IMR-90 (cell line): Measurements from ENCODE around the gene SH3GLB2.

ENCODE experiments used
- CEBPB ChIP-seq: IDR thresholded peaks from 2 replicates; pipeline ENCODE4 v1.6.1; 2012; ENCODE audit warnings: low read depth, low read length, improper control_type of control experiment
- FOS ChIP-seq: fragments of 150-350 bp; IDR thresholded peaks from 2 replicates; pipeline ENCODE4 v1.6.1; 2016; ENCODE audit warnings: low read depth, low read length
- MXI1 ChIP-seq: IDR thresholded peaks from 2 replicates; pipeline ENCODE4 v1.6.1; 2012; ENCODE audit warnings: low read depth, mild to moderate bottlenecking, low read length, moderate library complexity, borderline replicate concordance
- NFE2L2 ChIP-seq: fragments of 150-350 bp; IDR thresholded peaks from 2 replicates; pipeline ENCODE4 v1.6.1; 2016; ENCODE audit warnings: low read depth, mild to moderate bottlenecking, low read length
- POLR2A ChIP-seq: IDR thresholded peaks from 2 replicates; pipeline ENCODE4 v1.6.1; 2012; ENCODE audit warnings: mild to moderate bottlenecking, low read depth, low read length
- TF ChIP-seq, protein P1 (sequence below): conservative IDR thresholded peaks from 2 replicates; pipeline ENCODE4 v1.5.1; 2012; ENCODE audit warnings: mild to moderate bottlenecking, low read depth, low read length, improper control_type of control experiment
- TF ChIP-seq, protein P2 (sequence below): fragments of 150-350 bp; IDR thresholded peaks from 2 replicates; pipeline ENCODE4 v1.6.1; 2017; ENCODE audit warnings: mild to moderate bottlenecking, antibody characterized with exemption, low read length, low read depth

DNA sequence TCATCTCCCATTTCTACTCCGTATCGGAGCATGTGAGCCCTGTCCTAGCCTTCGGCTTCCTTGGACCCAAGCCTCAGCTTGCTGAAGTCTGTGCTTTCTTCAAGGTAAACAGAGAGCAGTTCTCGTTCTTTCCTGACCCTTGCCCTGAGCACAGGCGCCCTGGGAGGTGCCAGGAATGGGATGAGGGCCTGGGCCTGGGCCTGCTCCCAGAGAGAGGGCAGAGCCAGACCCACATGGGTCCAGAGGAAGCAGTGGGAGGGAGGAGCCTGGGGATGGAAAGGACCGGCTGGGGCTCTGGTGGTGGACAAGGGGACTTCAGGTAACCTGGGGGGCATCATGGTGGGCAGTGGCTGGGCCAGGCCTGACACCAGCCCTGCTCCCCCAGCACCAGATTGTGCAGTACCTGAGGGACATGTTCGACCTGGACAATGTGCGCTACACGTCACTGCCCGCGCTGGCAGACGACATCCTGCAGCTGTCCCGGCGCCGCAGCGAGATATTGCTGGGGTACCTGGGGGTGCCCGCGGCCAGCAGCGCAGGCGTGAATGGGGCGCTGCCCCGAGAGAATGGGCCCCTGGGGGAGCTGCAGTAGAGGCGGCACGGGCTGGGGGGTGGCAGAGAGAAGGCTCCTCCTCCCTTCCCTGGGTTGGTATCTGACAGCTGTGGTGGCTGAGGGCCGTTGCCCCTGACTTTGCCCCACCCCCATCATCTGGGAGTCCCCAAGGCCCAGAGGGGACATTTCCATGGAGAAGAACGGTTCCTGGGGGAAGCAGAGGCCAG is 41.9 kb upstream of the SH3GLB2 start:
- TF ChIP-seq, protein P1, sequence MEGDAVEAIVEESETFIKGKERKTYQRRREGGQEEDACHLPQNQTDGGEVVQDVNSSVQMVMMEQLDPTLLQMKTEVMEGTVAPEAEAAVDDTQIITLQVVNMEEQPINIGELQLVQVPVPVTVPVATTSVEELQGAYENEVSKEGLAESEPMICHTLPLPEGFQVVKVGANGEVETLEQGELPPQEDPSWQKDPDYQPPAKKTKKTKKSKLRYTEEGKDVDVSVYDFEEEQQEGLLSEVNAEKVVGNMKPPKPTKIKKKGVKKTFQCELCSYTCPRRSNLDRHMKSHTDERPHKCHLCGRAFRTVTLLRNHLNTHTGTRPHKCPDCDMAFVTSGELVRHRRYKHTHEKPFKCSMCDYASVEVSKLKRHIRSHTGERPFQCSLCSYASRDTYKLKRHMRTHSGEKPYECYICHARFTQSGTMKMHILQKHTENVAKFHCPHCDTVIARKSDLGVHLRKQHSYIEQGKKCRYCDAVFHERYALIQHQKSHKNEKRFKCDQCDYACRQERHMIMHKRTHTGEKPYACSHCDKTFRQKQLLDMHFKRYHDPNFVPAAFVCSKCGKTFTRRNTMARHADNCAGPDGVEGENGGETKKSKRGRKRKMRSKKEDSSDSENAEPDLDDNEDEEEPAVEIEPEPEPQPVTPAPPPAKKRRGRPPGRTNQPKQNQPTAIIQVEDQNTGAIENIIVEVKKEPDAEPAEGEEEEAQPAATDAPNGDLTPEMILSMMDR = no peak
- TF ChIP-seq POLR2A (no peak), MXI1 (no peak), NFE2L2 (no peak), FOS (no peak), CEBPB (no peak)
- TF ChIP-seq, protein P2, sequence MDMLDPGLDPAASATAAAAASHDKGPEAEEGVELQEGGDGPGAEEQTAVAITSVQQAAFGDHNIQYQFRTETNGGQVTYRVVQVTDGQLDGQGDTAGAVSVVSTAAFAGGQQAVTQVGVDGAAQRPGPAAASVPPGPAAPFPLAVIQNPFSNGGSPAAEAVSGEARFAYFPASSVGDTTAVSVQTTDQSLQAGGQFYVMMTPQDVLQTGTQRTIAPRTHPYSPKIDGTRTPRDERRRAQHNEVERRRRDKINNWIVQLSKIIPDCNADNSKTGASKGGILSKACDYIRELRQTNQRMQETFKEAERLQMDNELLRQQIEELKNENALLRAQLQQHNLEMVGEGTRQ = no peak
